ENCODE results near the gene NLGN1. TPM values are rescaled to one million over a fixed set of nuclear protein-coding genes. Genes with fewer than 3 reads are reported as not detected.

Gene NLGN1
- total RNA-seq, 1 experiment from 2014 or later, result not detected

- TF ChIP-seq, protein P1, sequence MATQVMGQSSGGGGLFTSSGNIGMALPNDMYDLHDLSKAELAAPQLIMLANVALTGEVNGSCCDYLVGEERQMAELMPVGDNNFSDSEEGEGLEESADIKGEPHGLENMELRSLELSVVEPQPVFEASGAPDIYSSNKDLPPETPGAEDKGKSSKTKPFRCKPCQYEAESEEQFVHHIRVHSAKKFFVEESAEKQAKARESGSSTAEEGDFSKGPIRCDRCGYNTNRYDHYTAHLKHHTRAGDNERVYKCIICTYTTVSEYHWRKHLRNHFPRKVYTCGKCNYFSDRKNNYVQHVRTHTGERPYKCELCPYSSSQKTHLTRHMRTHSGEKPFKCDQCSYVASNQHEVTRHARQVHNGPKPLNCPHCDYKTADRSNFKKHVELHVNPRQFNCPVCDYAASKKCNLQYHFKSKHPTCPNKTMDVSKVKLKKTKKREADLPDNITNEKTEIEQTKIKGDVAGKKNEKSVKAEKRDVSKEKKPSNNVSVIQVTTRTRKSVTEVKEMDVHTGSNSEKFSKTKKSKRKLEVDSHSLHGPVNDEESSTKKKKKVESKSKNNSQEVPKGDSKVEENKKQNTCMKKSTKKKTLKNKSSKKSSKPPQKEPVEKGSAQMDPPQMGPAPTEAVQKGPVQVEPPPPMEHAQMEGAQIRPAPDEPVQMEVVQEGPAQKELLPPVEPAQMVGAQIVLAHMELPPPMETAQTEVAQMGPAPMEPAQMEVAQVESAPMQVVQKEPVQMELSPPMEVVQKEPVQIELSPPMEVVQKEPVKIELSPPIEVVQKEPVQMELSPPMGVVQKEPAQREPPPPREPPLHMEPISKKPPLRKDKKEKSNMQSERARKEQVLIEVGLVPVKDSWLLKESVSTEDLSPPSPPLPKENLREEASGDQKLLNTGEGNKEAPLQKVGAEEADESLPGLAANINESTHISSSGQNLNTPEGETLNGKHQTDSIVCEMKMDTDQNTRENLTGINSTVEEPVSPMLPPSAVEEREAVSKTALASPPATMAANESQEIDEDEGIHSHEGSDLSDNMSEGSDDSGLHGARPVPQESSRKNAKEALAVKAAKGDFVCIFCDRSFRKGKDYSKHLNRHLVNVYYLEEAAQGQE (IDR thresholded peaks at IDR 0.05; ENCODE audit: low read depth), result no peak
- no peak for TF ChIP-seq EZH2phosphoT487 (IDR thresholded peaks at IDR 0.05; ENCODE audit: borderline replicate concordance)
- no peak for TF ChIP-seq ZFX (IDR thresholded peaks at IDR 0.05)
These were observed 714.2 kb downstream of the NLGN1 start (continued) for GRCh38 chr3:174111776-174112175.

DNA sequence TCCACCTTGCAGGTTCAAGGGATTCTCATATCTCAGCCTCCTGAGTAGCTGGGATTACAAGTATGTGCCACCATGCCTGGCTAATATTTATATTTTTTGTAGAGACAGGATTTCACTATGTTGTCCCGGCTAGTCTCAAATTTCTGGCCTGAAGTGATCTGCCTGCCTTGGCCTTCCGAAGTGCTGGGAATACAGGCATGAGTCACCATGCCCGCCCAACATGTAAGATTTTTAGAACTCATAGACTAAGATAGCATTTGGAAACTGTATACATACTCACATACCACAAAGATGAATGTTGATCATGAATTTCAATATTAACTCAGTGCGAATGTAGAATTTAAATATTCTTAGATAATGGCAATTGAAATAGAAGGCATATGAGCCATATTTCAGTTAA, 718.9 kb downstream of the NLGN1 start:
- H3K79me2 ChIP-seq (ENCODE audit: insufficient read depth, low read length), result no peaks in the 10 kb centered on the region
- no TSS peak for BruUV-seq (replicated peaks)
- H3K9me3 ChIP-seq (ENCODE audit: control insufficient read depth in 1 of 2, insufficient read depth in 1 of 2, low read depth in 1 of 2, low read length in 2 of 2), result no peaks in the 10 kb centered on the region
- ATAC-seq (no peak), DNase-seq (ENCODE audit: low read depth, low spot score) (no peak)
- ChIA-PET CTCF (no interaction called here), POLR2A (no interaction called here), RAD21 (ENCODE audit: low non-redundant PET in 1 of 2, low total read pairs in 2 of 2, uncharacterized antibody in 2 of 2, unreplicated experiment in 2 of 2) (no interaction called here)
- no peak overlapping the region for H3K4me2 ChIP-seq (ENCODE audit: low read length)
- no peaks in the 10 kb centered on the region for H3K4me1 ChIP-seq (ENCODE audit: control insufficient read depth in 1 of 2, insufficient read depth in 2 of 2, low read length in 2 of 2)
- no peaks in the 10 kb centered on the region for H3K9me2 ChIP-seq (ENCODE audit: insufficient read depth)
- H3K9ac ChIP-seq (ENCODE audit: low read length), result no peak overlapping the region
- no peaks in the 10 kb centered on the region for H3K27me3 ChIP-seq (ENCODE audit: insufficient read depth, low read length)
- no peak overlapping the region for H3K4me3 ChIP-seq (replicated peaks in 1 of 2; ENCODE audit: low read depth in 1 of 2, low read length in 2 of 2)
- no peak overlapping the region for H3K27ac ChIP-seq (ENCODE audit: low read depth, low read length)
- intact Hi-C loops (cut with micrococcal nuclease), result no loop called here
- no peaks in the 10 kb centered on the region for H3K36me3 ChIP-seq (ENCODE audit: control insufficient read depth in 1 of 2, insufficient read depth in 2 of 2, low read length in 2 of 2)
- no peak for TF ChIP-seq ZNF274 (IDR thresholded peaks at IDR 0.05; ENCODE audit: low read depth, low read length)
- no peak for TF ChIP-seq ZFX (IDR thresholded peaks at IDR 0.05)
- TF ChIP-seq SIN3A (IDR thresholded peaks at IDR 0.05; ENCODE audit: low read depth), result no peak
- no peak for TF ChIP-seq EZH2 (IDR thresholded peaks at IDR 0.05)
- TF ChIP-seq ZBTB33 (IDR thresholded peaks at IDR 0.05; ENCODE audit: extremely low read depth, insufficient replicate concordance, low read length), result no peak
- no peak for TF ChIP-seq EGR1 (IDR thresholded peaks at IDR 0.05; ENCODE audit: low read depth)
- TF ChIP-seq YY1 (IDR thresholded peaks at IDR 0.05; ENCODE audit: extremely low read depth, insufficient replicate concordance, low read depth, low read length), result no peak
- TF ChIP-seq, protein P2, sequence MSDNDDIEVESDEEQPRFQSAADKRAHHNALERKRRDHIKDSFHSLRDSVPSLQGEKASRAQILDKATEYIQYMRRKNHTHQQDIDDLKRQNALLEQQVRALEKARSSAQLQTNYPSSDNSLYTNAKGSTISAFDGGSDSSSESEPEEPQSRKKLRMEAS (IDR thresholded peaks at IDR 0.05), result no peak
- TF ChIP-seq POLR2A (IDR thresholded peaks at IDR 0.05; ENCODE audit: borderline replicate concordance, extremely low read depth, insufficient read depth, insufficient read length), result no peak
- TF ChIP-seq, protein P3, sequence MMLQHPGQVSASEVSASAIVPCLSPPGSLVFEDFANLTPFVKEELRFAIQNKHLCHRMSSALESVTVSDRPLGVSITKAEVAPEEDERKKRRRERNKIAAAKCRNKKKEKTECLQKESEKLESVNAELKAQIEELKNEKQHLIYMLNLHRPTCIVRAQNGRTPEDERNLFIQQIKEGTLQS (IDR thresholded peaks at IDR 0.05), result no peak
- TF ChIP-seq EZH2phosphoT487 (IDR thresholded peaks at IDR 0.05; ENCODE audit: borderline replicate concordance), result no peak
- TF ChIP-seq, protein P4, sequence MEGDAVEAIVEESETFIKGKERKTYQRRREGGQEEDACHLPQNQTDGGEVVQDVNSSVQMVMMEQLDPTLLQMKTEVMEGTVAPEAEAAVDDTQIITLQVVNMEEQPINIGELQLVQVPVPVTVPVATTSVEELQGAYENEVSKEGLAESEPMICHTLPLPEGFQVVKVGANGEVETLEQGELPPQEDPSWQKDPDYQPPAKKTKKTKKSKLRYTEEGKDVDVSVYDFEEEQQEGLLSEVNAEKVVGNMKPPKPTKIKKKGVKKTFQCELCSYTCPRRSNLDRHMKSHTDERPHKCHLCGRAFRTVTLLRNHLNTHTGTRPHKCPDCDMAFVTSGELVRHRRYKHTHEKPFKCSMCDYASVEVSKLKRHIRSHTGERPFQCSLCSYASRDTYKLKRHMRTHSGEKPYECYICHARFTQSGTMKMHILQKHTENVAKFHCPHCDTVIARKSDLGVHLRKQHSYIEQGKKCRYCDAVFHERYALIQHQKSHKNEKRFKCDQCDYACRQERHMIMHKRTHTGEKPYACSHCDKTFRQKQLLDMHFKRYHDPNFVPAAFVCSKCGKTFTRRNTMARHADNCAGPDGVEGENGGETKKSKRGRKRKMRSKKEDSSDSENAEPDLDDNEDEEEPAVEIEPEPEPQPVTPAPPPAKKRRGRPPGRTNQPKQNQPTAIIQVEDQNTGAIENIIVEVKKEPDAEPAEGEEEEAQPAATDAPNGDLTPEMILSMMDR (IDR thresholded peaks at IDR 0.05 in 2 of 3, conservative IDR thresholded peaks at IDR 0.05 in 1 of 3; ENCODE audit: borderline replicate concordance in 1 of 3, insufficient read depth in 1 of 3, low read depth in 2 of 3, low read length in 2 of 3), result no peak
- no peak for TF ChIP-seq FOSL1 (IDR thresholded peaks at IDR 0.05; ENCODE audit: low read depth)
- TF ChIP-seq JUND (IDR thresholded peaks at IDR 0.05), result no peak
- no peak overlapping the region for H2AFZ ChIP-seq (ENCODE audit: low read depth, low read length, poor library complexity, severe bottlenecking)
- no peaks in the 10 kb centered on the region for H4K20me1 ChIP-seq (ENCODE audit: insufficient read depth)
